ENCODE data around the gene GSX1. TPM values are rescaled to one million over a fixed set of nuclear protein-coding genes. Genes with fewer than 3 reads are reported as not detected.
"Not testable (repeated sequence)": the region's sequence is repeated elsewhere in the genome, so short reads cannot be mapped to it uniquely, and the experiment has no call there.

Gene GSX1
- total RNA-seq, 4 donors from 2014 or later: not detected

DNA sequence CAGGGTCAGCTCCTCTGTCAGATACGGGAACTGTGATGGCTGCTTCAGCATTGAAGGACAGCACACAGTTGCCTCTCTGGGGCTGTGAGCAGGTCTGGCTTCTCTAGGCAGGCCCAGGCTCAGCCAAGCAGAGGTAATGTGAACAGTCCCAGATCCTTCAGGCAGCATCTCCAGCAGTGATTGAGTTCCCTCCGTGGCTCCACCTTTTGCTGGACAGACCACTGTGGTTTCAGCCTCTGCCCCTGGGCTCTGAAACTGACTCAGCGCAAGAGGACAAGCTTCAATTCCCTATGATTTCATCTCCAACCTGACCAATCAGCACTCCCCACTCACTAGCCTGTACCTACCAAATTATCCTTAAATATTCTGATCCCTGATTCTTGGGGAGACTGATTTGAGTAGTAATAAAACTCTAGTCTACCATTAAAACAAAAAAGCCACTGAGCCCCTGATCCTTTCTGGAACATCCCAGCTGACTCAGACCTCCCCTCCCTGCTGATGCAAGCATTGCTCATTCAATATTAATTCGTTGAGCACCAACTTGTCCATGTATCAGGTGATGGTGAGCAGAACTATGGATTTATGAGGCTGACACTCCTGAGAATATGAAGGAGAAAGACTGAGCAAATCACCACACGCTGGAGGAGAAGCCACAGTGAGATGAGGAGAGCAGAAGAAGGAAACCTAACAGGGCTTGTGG is 16.7 kb downstream of the GSX1 start:
- no peak for DNase-seq (ENCODE audit: low spot score)
- no peak for TF ChIP-seq CTCF (IDR thresholded peaks at IDR 0.05)
- no peak for ATAC-seq (ENCODE audit: low FRiP score)

- DNase-seq (ENCODE audit: low spot score) (no peak), ATAC-seq (ENCODE audit: low FRiP score) (no peak)
- no peak for TF ChIP-seq CTCF (IDR thresholded peaks at IDR 0.05)
Observed at GRCh38 chr13:27810009-27810408, 17.7 kb downstream of the GSX1 start.

- no peak for TF ChIP-seq CTCF (IDR thresholded peaks at IDR 0.05)
- ATAC-seq (ENCODE audit: low FRiP score) (no peak), DNase-seq (ENCODE audit: low spot score) (no peak)
Observed at GRCh38 chr13:27810461-27810860, 18.2 kb downstream of the GSX1 start.

GRCh38 chr13:27813826-27814225 is 21.5 kb downstream of the GSX1 start:
- no peak for TF ChIP-seq CTCF (IDR thresholded peaks at IDR 0.05)
- DNase-seq (ENCODE audit: low spot score): no peak
- ATAC-seq (ENCODE audit: low FRiP score): no peak

DNA sequence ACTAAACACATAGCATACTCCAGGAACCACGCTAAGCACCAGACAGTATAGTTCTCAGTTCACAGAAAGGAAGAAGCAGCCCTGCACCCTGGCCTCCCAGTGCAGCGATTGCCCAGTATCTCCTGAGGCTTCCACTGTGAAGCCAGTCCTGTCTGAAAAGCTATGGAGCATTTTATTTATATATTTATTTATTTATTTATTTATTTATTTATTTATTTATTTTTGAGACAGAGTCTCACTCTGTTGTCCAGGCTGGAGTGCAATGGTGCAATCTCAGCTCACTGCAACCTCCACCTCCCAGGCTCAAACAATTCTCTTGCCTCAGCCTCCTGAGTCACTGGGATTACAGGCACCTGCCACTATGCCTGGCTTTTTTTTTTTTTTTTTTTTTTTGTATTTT is 25.5 kb downstream of the GSX1 start:
- ATAC-seq (ENCODE audit: low FRiP score); DNase-seq (ENCODE audit: low spot score): not testable (repeated sequence)

DNA sequence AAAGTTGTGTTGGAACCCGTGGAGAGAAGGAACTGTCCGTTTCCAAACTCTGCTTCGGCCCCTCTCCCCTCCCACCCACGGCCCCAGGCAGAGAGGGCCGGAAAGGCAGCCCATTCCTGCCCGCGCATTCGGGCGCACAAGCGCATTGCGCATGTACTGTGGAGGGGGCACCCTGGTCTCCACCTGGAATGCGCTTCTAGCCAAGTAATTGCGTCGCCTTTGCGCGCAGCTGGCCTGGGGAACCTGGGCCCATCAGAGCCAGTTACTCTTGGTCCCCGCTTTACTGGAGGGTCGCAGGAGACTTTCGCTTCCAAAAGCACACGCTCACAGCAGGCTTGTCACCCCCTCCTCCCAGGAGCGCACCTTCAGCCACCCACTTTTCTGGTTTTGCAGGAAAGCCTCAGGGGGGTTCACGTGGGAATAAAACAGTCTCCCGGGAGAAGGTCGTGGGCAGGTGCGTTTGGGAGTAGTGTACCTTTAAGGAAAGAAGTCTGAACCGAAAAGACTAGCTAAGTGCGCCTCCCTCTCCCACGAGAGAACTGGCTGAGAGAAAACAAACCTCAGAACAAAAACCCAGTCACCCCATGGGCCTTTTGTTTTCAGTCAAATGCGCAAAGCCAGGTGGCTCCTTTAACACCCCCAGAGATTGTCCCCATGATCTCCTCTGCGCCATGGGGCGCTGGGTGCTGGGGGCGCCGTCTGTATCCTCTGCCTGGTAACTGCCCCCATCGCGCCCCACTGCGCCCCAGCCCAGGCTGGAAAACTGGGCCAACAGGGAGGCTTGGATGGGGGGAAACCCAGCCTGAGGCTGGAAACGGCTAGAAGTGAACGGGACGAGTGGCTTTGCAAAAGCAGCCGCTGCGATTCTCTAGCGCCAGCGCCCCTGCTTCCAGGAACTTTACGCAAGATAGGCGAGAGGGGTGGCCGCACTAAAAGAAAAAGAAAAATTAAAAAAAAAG is 28.5 kb downstream of the GSX1 start:
- no peak for TF ChIP-seq CTCF (IDR thresholded peaks at IDR 0.05)
- ATAC-seq (ENCODE audit: low FRiP score) (no peak), DNase-seq (ENCODE audit: low spot score) (no peak)

GRCh38 chr13:27821566-27821965 is 29.3 kb downstream of the GSX1 start:
- no peak for DNase-seq (ENCODE audit: low spot score)
- no peak for ATAC-seq (ENCODE audit: low FRiP score)
- TF ChIP-seq CTCF (IDR thresholded peaks at IDR 0.05): no peak

Data from omental fat pad (tissue), 4 donors.